NCI-H187 treated with DMSO at 0.1 percent for 48 hours (cell line): ENCODE measurements around the gene FAM222B.

Source experiments
- DNase-seq: peaks from one replicate; lab custom pipeline; 2025; lab: John Stamatoyannopoulos, UW

The FAM222B gene

GRCh38 chr17:28773736-28774135 lies 68.9 kb downstream of the FAM222B start:
- DNase-seq, result no peak

- no peak for DNase-seq
Observed at GRCh38 chr17:28765038-28765437, 77.6 kb downstream of the FAM222B start.

- DNase-seq, result peak; percentile 29
Observed at GRCh38 chr17:28763804-28764266, 78.8 kb downstream of the FAM222B start.

- DNase-seq, result no peak
Observed at GRCh38 chr17:28763137-28763799, 79.3 kb downstream of the FAM222B start.

- DNase-seq, result no peak
Observed at GRCh38 chr17:28760601-28761562, 81.7 kb downstream of the FAM222B start.

GRCh38 chr17:28759256-28759865 lies 83.2 kb downstream of the FAM222B start:
- DNase-seq, result no peak

- DNase-seq, result no peak
Observed at GRCh38 chr17:28758411-28759121, 84.0 kb downstream of the FAM222B start.

GRCh38 chr17:28756049-28756804 lies 86.4 kb downstream of the FAM222B start:
- no peak for DNase-seq

- no peak for DNase-seq
Observed at GRCh38 chr17:28755486-28755885, 87.1 kb downstream of the FAM222B start.

GRCh38 chr17:28751600-28752366 lies 90.8 kb downstream of the FAM222B start:
- DNase-seq, result no peak

- DNase-seq, result peak; percentile 55
Observed at GRCh38 chr17:28750178-28751047, 92.2 kb downstream of the FAM222B start.

GRCh38 chr17:28749516-28750177 lies 92.9 kb downstream of the FAM222B start:
- no peak for DNase-seq

GRCh38 chr17:28748852-28749515 lies 93.6 kb downstream of the FAM222B start:
- DNase-seq, result no peak

GRCh38 chr17:28747801-28748750 lies 94.5 kb downstream of the FAM222B start:
- DNase-seq, result no peak

- no peak for DNase-seq
Observed at GRCh38 chr17:28747051-28747691, 95.4 kb downstream of the FAM222B start.

- DNase-seq, result no peak
Observed at GRCh38 chr17:28746611-28747050, 96.0 kb downstream of the FAM222B start.
